ENCODE measurements around the gene BDP1.
"Not testable (repeated sequence)": the region's sequence is repeated elsewhere in the genome, so short reads cannot be mapped to it uniquely, and the experiment has no call there.

The BDP1 gene

GRCh38 chr5:71573591-71573990, 118.1 kb downstream of the BDP1 start:
- peaks cover 45% of the 10 kb centered on the region for H3K36me3 Mint-ChIP-seq
- ATAC-seq = no peak
- H3K4me1 Mint-ChIP-seq = no peaks in the 10 kb centered on the region
- no peaks in the 10 kb centered on the region for H3K27me3 Mint-ChIP-seq
- no peaks in the 10 kb centered on the region for H3K9me3 Mint-ChIP-seq
- no peak overlapping the region for H3K4me3 Mint-ChIP-seq
- no peak overlapping the region for H3K27ac Mint-ChIP-seq

GRCh38 chr5:71575588-71575987, 120.1 kb downstream of the BDP1 start:
- not testable (repeated sequence) for ATAC-seq, H3K4me1 Mint-ChIP-seq, H3K9me3 Mint-ChIP-seq, H3K4me3 Mint-ChIP-seq, H3K27me3 Mint-ChIP-seq, H3K27ac Mint-ChIP-seq
- H3K36me3 Mint-ChIP-seq = peaks cover 48% of the 10 kb centered on the region

GRCh38 chr5:71576241-71576640, 120.8 kb downstream of the BDP1 start:
- Mint-ChIP-seq H3K27me3 (no peaks in the 10 kb centered on the region), H3K36me3 (peaks cover 48% of the 10 kb centered on the region), H3K4me1 (no peaks in the 10 kb centered on the region), H3K27ac (no peak overlapping the region), H3K9me3 (no peaks in the 10 kb centered on the region), H3K4me3 (no peak overlapping the region)
- no peak for ATAC-seq

GRCh38 chr5:71577839-71578238, 122.4 kb downstream of the BDP1 start:
- not testable (repeated sequence) for H3K9me3 Mint-ChIP-seq, H3K4me1 Mint-ChIP-seq, H3K27ac Mint-ChIP-seq, H3K4me3 Mint-ChIP-seq, ATAC-seq, H3K27me3 Mint-ChIP-seq
- peaks cover 43% of the 10 kb centered on the region for H3K36me3 Mint-ChIP-seq

- H3K27me3 Mint-ChIP-seq = no peaks in the 10 kb centered on the region
- H3K4me3 Mint-ChIP-seq = no peak overlapping the region
- H3K9me3 Mint-ChIP-seq = no peaks in the 10 kb centered on the region
- H3K36me3 Mint-ChIP-seq = peaks cover 16% of the 10 kb centered on the region
- peaks cover under 1% of the 10 kb centered on the region for H3K4me1 Mint-ChIP-seq
- no peak for ATAC-seq
- H3K27ac Mint-ChIP-seq = no peak overlapping the region
Measured at GRCh38 chr5:71582945-71583584, 127.6 kb downstream of the BDP1 start.

- Mint-ChIP-seq H3K9me3 (no peaks in the 10 kb centered on the region), H3K36me3 (peaks cover 12% of the 10 kb centered on the region), H3K27me3 (no peaks in the 10 kb centered on the region), H3K27ac (peak overlapping the region; percentile 88), H3K4me1 (peaks cover 21% of the 10 kb centered on the region), H3K4me3 (peak overlapping the region; percentile 97)
- ATAC-seq = no peak
Measured at GRCh38 chr5:71586052-71586940, 130.8 kb downstream of the BDP1 start.

- peak within 1 kb of the TSS; percentile 88 for H3K27ac Mint-ChIP-seq
- H3K4me3 Mint-ChIP-seq = peak within 1 kb of the TSS; percentile 97
- H3K36me3 Mint-ChIP-seq = peaks cover 12% of the 10 kb centered on the region
- peak; percentile 100 for ATAC-seq
- H3K27me3 Mint-ChIP-seq = no peaks in the 10 kb centered on the region
- H3K4me1 Mint-ChIP-seq = peaks cover 21% of the 10 kb centered on the region
- H3K9me3 Mint-ChIP-seq = no peaks in the 10 kb centered on the region
Measured at GRCh38 chr5:71586941-71587765, 131.7 kb downstream of the BDP1 start, which contains the start of gene MCCC2. Gene MCCC2 (plus strand): TSS chr5:71587340. CDS start chr5:71587426, 86 bp downstream.

- Mint-ChIP-seq H3K27ac (peak overlapping the region; percentile 88), H3K9me3 (no peaks in the 10 kb centered on the region), H3K4me1 (peaks cover 21% of the 10 kb centered on the region), H3K36me3 (peaks cover 18% of the 10 kb centered on the region), H3K27me3 (no peaks in the 10 kb centered on the region), H3K4me3 (peak overlapping the region; percentile 97)
- peak; percentile 17 for ATAC-seq
Measured at GRCh38 chr5:71587766-71588532, 132.5 kb downstream of the BDP1 start.

- Mint-ChIP-seq H3K36me3 (peaks cover 18% of the 10 kb centered on the region), H3K27me3 (no peaks in the 10 kb centered on the region), H3K4me1 (peaks cover 21% of the 10 kb centered on the region), H3K4me3 (peak overlapping the region; percentile 97), H3K27ac (peak overlapping the region; percentile 88), H3K9me3 (no peaks in the 10 kb centered on the region)
- no peak for ATAC-seq
Measured at GRCh38 chr5:71588533-71588885, 133.1 kb downstream of the BDP1 start.

- H3K4me3 Mint-ChIP-seq = no peak overlapping the region
- H3K36me3 Mint-ChIP-seq = peaks cover 22% of the 10 kb centered on the region
- no peaks in the 10 kb centered on the region for H3K9me3 Mint-ChIP-seq
- no peak for ATAC-seq
- no peaks in the 10 kb centered on the region for H3K27me3 Mint-ChIP-seq
- no peak overlapping the region for H3K27ac Mint-ChIP-seq
- H3K4me1 Mint-ChIP-seq = peaks cover 21% of the 10 kb centered on the region
Measured at GRCh38 chr5:71589903-71590302, 134.5 kb downstream of the BDP1 start.

- H3K9me3 Mint-ChIP-seq = no peaks in the 10 kb centered on the region
- ATAC-seq = no peak
- H3K27ac Mint-ChIP-seq = no peak overlapping the region
- H3K27me3 Mint-ChIP-seq = no peaks in the 10 kb centered on the region
- H3K4me3 Mint-ChIP-seq = no peak overlapping the region
- H3K4me1 Mint-ChIP-seq = peaks cover 21% of the 10 kb centered on the region
- H3K36me3 Mint-ChIP-seq = peaks cover 28% of the 10 kb centered on the region
Measured at GRCh38 chr5:71591100-71591499, 135.6 kb downstream of the BDP1 start.

GRCh38 chr5:71596169-71596568, 140.7 kb downstream of the BDP1 start:
- Mint-ChIP-seq H3K4me3 (no peak overlapping the region), H3K36me3 (peaks cover 54% of the 10 kb centered on the region), H3K27me3 (no peaks in the 10 kb centered on the region), H3K4me1 (peaks cover 7% of the 10 kb centered on the region), H3K27ac (peak overlapping the region; percentile 5), H3K9me3 (no peaks in the 10 kb centered on the region)
- ATAC-seq = no peak

- peaks cover 13% of the 10 kb centered on the region for H3K4me1 Mint-ChIP-seq
- peak overlapping the region; percentile 5 for H3K27ac Mint-ChIP-seq
- no peaks in the 10 kb centered on the region for H3K27me3 Mint-ChIP-seq
- no peak overlapping the region for H3K4me3 Mint-ChIP-seq
- no peak for ATAC-seq
- H3K36me3 Mint-ChIP-seq = peaks cover 54% of the 10 kb centered on the region
- H3K9me3 Mint-ChIP-seq = no peaks in the 10 kb centered on the region
Measured at GRCh38 chr5:71597001-71597400, 141.6 kb downstream of the BDP1 start.

GRCh38 chr5:71600783-71601182, 145.3 kb downstream of the BDP1 start:
- Mint-ChIP-seq H3K4me1 (peaks cover 13% of the 10 kb centered on the region), H3K9me3 (no peaks in the 10 kb centered on the region), H3K36me3 (peaks cover 56% of the 10 kb centered on the region), H3K27ac (peak overlapping the region; percentile 78), H3K4me3 (no peak overlapping the region), H3K27me3 (no peaks in the 10 kb centered on the region)
- ATAC-seq = no peak

All from stimulated activated memory B cell treated with anti-CD40 and anti-IgM and Interleukin-4, amounts not matched to agents 10 μg/mL and 1 μg/mL and 100 μg/mL, for 72 hours (primary cell).